Right lobe of liver (tissue), 4 donors: Measurements from ENCODE around the gene ARHGEF7.

ENCODE experiments used
- POLR2A ChIP-seq: fragments of 450-650 bp; IDR thresholded peaks from one replicate; pipeline ENCODE4 v1.6.1; 2017; ENCODE audit warnings: antibody characterized with exemption, mild to moderate bottlenecking
- TF ChIP-seq, protein P1 (sequence below), 4 donors: fragments of 200-600 bp in 3 of 4; fragments of 450-650 bp in 1 of 4; IDR thresholded peaks; one replicate each; pipeline versions ENCODE4 v1.5.1 to v1.8.0; 2016 to 2022; ENCODE audit warnings: antibody characterized with exemption in 4 of 4, mild to moderate bottlenecking in 2 of 4
- donor health status: DM: no; HTN: no; CAD: no.
- donor health status: DM: no; HTN: no; CAD: no.
- donor health status: DM: no; HTN: yes; CAD: no.

DNA sequence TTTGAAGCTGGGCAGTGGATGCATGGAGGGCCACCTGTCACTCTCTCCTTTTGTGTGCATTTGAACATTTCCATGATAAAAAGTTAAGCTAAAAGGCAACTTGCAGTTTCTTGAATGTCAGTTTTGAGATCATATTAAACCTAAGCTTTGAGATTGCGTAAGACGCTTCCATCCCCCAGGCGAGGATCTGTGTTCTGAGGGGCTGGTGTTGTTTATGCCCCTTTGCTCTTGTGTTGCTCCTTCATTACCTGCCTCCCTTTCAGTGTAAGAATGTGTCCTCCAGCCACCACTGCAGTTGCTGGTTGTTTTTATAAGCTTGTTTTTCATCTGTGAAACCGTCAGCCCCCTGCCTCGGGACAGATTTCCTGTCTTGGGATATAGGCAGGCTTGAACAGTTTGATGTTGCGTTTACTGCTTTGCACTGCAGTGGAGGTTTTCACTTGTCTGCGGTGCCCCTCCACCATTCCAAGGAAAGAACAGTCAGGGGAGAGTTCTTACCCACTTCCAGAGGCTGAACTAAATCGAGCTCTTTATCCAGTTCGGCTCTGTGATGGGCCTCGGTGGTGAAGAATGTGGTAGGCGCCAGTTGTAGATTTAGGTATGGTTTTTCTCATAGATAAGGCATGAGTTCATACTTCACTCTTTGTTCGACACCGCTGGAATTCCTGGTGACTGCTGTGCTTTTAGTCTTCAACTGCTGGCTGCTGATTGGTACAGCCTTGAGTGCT, 96.8 kb downstream of the ARHGEF7 start:
- no peak for TF ChIP-seq POLR2A
- TF ChIP-seq, protein P1, sequence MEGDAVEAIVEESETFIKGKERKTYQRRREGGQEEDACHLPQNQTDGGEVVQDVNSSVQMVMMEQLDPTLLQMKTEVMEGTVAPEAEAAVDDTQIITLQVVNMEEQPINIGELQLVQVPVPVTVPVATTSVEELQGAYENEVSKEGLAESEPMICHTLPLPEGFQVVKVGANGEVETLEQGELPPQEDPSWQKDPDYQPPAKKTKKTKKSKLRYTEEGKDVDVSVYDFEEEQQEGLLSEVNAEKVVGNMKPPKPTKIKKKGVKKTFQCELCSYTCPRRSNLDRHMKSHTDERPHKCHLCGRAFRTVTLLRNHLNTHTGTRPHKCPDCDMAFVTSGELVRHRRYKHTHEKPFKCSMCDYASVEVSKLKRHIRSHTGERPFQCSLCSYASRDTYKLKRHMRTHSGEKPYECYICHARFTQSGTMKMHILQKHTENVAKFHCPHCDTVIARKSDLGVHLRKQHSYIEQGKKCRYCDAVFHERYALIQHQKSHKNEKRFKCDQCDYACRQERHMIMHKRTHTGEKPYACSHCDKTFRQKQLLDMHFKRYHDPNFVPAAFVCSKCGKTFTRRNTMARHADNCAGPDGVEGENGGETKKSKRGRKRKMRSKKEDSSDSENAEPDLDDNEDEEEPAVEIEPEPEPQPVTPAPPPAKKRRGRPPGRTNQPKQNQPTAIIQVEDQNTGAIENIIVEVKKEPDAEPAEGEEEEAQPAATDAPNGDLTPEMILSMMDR (IDR thresholded peaks at IDR 0.05): no peak
